ENCODE measurements around the gene ZNF480. TPM values are rescaled to one million over a fixed set of nuclear protein-coding genes. Genes with fewer than 3 reads are reported as not detected.
"Not testable (repeated sequence)": the region's sequence is repeated elsewhere in the genome, so short reads cannot be mapped to it uniquely, and the experiment has no call there.

Gene ZNF480
- total RNA-seq, 1 experiment from 2014 or later: 5.1 TPM

- intact Hi-C loops (cut with micrococcal nuclease; ENCODE audit: unreplicated experiment): no loop called here
- no peaks in the 10 kb centered on the region for H3K36me3 Mint-ChIP-seq (ENCODE audit: insufficient read depth, unreplicated experiment)
- H3K27ac Mint-ChIP-seq (ENCODE audit: unreplicated experiment): no peak overlapping the region
- no peak for DNase-seq
- H3K4me1 Mint-ChIP-seq (ENCODE audit: low read depth, unreplicated experiment): no peaks in the 10 kb centered on the region
- peaks cover 21% of the 10 kb centered on the region for H3K9me3 Mint-ChIP-seq (ENCODE audit: low read depth, unreplicated experiment)
- no peaks in the 10 kb centered on the region for H3K27me3 Mint-ChIP-seq (ENCODE audit: unreplicated experiment)
- no peak overlapping the region for H3K4me3 Mint-ChIP-seq (ENCODE audit: low read depth, unreplicated experiment)
- TF ChIP-seq CTCF (IDR thresholded peaks at IDR 0.05; ENCODE audit: unreplicated experiment): no peak
- CTCF ChIA-PET: no interaction called here
- no TSS peak for BruUV-seq (replicated peaks)
Measured at GRCh38 chr19:52331757-52332156, 34.8 kb downstream of the ZNF480 start.

GRCh38 chr19:52335768-52336116 is 38.8 kb downstream of the ZNF480 start:
- intact Hi-C loops (cut with micrococcal nuclease; ENCODE audit: unreplicated experiment): no loop called here
- Mint-ChIP-seq H3K4me1 (ENCODE audit: low read depth, unreplicated experiment) (no peaks in the 10 kb centered on the region), H3K27ac (ENCODE audit: unreplicated experiment) (no peak overlapping the region), H3K4me3 (ENCODE audit: low read depth, unreplicated experiment) (no peak overlapping the region), H3K36me3 (ENCODE audit: insufficient read depth, unreplicated experiment) (no peaks in the 10 kb centered on the region), H3K9me3 (ENCODE audit: low read depth, unreplicated experiment) (peaks cover 30% of the 10 kb centered on the region), H3K27me3 (ENCODE audit: unreplicated experiment) (no peaks in the 10 kb centered on the region)
- CTCF ChIA-PET: no interaction called here
- TF ChIP-seq CTCF (IDR thresholded peaks at IDR 0.05; ENCODE audit: unreplicated experiment): no peak
- no TSS peak for BruUV-seq (replicated peaks)
- no peak for DNase-seq

GRCh38 chr19:52336117-52336790 is 39.3 kb downstream of the ZNF480 start, which contains the start of gene ZNF610:
Gene ZNF610 (plus strand): TSS chr19:52336243. CDS start chr19:52349173, 12,930 bp downstream.
- Mint-ChIP-seq H3K36me3 (ENCODE audit: insufficient read depth, unreplicated experiment) (no peaks in the 10 kb centered on the region), H3K27ac (ENCODE audit: unreplicated experiment) (no peak within 1 kb of the TSS), H3K4me1 (ENCODE audit: low read depth, unreplicated experiment) (no peaks in the 10 kb centered on the region), H3K27me3 (ENCODE audit: unreplicated experiment) (no peaks in the 10 kb centered on the region), H3K9me3 (ENCODE audit: low read depth, unreplicated experiment) (peaks cover 28% of the 10 kb centered on the region), H3K4me3 (ENCODE audit: low read depth, unreplicated experiment) (no peak within 1 kb of the TSS)
- CTCF ChIA-PET: no interaction called here
- intact Hi-C loops (cut with micrococcal nuclease; ENCODE audit: unreplicated experiment): no loop called here
- no peak for DNase-seq
- no peak for TF ChIP-seq CTCF (IDR thresholded peaks at IDR 0.05; ENCODE audit: unreplicated experiment)
- BruUV-seq (replicated peaks): no TSS peak

GRCh38 chr19:52336791-52337381 is 39.9 kb downstream of the ZNF480 start:
- CTCF ChIA-PET: no interaction called here
- no peaks in the 10 kb centered on the region for H3K4me1 Mint-ChIP-seq (ENCODE audit: low read depth, unreplicated experiment)
- TF ChIP-seq CTCF (IDR thresholded peaks at IDR 0.05; ENCODE audit: unreplicated experiment): no peak
- intact Hi-C loops (cut with micrococcal nuclease; ENCODE audit: unreplicated experiment): no loop called here
- H3K4me3 Mint-ChIP-seq (ENCODE audit: low read depth, unreplicated experiment): no peak overlapping the region
- no peak overlapping the region for H3K27ac Mint-ChIP-seq (ENCODE audit: unreplicated experiment)
- BruUV-seq (replicated peaks): no TSS peak
- no peaks in the 10 kb centered on the region for H3K27me3 Mint-ChIP-seq (ENCODE audit: unreplicated experiment)
- peaks cover 25% of the 10 kb centered on the region for H3K9me3 Mint-ChIP-seq (ENCODE audit: low read depth, unreplicated experiment)
- H3K36me3 Mint-ChIP-seq (ENCODE audit: insufficient read depth, unreplicated experiment): no peaks in the 10 kb centered on the region
- no peak for DNase-seq

- H3K9me3 Mint-ChIP-seq (ENCODE audit: low read depth, unreplicated experiment): peaks cover 24% of the 10 kb centered on the region
- H3K4me3 Mint-ChIP-seq (ENCODE audit: low read depth, unreplicated experiment); BruUV-seq (replicated peaks); intact Hi-C loops (cut with micrococcal nuclease; ENCODE audit: unreplicated experiment); H3K4me1 Mint-ChIP-seq (ENCODE audit: low read depth, unreplicated experiment); H3K36me3 Mint-ChIP-seq (ENCODE audit: insufficient read depth, unreplicated experiment); DNase-seq; H3K27me3 Mint-ChIP-seq (ENCODE audit: unreplicated experiment); CTCF ChIA-PET; H3K27ac Mint-ChIP-seq (ENCODE audit: unreplicated experiment): not testable (repeated sequence)
Measured at GRCh38 chr19:52339022-52339421, 42.1 kb downstream of the ZNF480 start.

Measured in Calu3 (cell line).